ENCODE measurements around the gene TCF7L2. TPM values are rescaled to one million over a fixed set of nuclear protein-coding genes. Genes with fewer than 3 reads are reported as not detected.

The TCF7L2 gene
- total RNA-seq, 4 donors from 2014 or later = 25.1 to 38.9 (median 26.9) TPM

DNA sequence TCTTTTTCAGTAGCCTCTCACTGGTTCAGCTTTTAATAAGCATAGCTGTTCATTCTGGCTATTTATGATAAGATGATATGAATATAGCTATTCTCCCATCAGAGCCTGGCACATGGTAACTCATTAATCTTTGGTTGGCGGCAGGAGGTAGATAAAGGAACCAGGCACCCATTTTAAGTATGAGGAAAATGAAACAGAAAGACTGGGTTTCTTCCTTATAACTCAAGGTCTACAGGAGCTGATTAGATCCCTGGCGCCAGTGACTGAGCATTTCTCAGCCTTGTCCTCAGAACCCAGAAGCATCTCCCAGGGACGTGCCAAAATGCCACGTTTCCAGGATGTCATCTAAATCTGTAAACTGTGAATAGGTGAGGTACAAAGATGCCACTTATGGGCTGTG, 141.9 kb downstream of the TCF7L2 start:
- H3K4me1 ChIP-seq = peaks cover 0 to 63% (median 14%) of the 10 kb centered on the region in 4 donors

DNA sequence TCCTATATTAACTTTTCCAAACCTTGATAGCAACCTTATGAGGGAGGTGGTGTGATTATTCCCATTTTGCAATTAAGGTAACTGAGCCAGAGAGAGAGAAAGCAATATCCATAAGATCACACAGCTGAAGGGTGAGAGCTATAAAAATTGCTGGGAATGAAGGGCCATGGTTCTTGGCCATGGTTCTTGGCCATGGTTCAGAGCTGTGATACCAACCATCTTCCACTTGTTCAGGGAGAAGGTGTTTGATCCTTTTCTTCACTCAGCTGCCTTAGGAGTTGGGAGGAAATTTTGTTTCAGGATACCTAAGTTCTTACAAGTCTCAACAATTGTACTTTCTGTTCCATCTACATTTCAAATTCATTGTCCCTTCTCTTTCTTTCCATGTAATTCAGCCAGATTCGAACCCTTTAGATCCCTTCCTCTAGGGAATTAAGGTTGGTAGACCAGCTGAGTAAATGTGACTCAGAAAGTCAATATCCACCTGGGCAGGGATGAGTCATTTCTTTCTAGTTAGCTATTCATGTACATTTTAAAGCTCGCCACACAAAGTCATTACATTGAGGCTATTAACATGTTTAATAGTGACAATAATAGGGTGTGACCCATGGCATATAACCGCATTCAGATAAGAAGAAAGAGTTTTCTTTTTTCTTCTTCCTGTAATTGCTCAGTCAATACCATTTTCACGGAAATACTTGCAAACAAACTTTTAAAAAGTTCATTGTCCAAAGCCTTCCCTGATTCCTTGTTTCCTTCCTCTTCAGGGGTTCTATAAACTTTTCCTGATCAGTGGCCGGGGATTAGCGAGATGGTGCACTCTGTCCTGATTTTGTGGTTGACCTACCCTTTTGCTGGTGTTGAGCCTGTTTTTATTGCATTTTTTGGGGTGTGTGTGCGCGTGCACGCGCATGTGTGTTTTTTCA, 143.4 kb downstream of the TCF7L2 start:
- H3K9me3 ChIP-seq = no peaks in the 10 kb centered on the region
- H3K4me1 ChIP-seq = peaks cover 0 to 55% (median 9%) of the 10 kb centered on the region in 4 donors
- peaks cover 0 to 25% (median 0%) of the 10 kb centered on the region in 3 donors for H3K36me3 ChIP-seq
- no peak for DNase-seq (ENCODE audit: low spot score in 2 of 2)
- H3K4me3 ChIP-seq = no peak overlapping the region
- peak overlapping the region in 1 of 4 donors; percentile 10 for H3K27ac ChIP-seq
- WGBS, 2 donors = 75 to 83% methylated on average over 10 of the region's 10 CpGs
- no peaks in the 10 kb centered on the region for H3K27me3 ChIP-seq
- TF ChIP-seq, protein P1, sequence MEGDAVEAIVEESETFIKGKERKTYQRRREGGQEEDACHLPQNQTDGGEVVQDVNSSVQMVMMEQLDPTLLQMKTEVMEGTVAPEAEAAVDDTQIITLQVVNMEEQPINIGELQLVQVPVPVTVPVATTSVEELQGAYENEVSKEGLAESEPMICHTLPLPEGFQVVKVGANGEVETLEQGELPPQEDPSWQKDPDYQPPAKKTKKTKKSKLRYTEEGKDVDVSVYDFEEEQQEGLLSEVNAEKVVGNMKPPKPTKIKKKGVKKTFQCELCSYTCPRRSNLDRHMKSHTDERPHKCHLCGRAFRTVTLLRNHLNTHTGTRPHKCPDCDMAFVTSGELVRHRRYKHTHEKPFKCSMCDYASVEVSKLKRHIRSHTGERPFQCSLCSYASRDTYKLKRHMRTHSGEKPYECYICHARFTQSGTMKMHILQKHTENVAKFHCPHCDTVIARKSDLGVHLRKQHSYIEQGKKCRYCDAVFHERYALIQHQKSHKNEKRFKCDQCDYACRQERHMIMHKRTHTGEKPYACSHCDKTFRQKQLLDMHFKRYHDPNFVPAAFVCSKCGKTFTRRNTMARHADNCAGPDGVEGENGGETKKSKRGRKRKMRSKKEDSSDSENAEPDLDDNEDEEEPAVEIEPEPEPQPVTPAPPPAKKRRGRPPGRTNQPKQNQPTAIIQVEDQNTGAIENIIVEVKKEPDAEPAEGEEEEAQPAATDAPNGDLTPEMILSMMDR (IDR thresholded peaks at IDR 0.05) = no peak
- TF ChIP-seq POLR2A (IDR thresholded peaks at IDR 0.05) = no peak
- TF ChIP-seq EP300 (IDR thresholded peaks at IDR 0.05) = no peak

More for the DNA sequence above, 141.9 kb downstream of the TCF7L2 start:
- Histone ChIP-seq H3K27ac (no peak overlapping the region), H3K4me3 (no peak overlapping the region), H3K9me3 (no peaks in the 10 kb centered on the region), H3K36me3 (peaks cover 0 to 25% (median 0%) of the 10 kb centered on the region in 3 donors), H3K27me3 (no peaks in the 10 kb centered on the region)
- WGBS, 2 donors = 95 to 96% methylated on average over 4 of the region's 4 CpGs
- DNase-seq (ENCODE audit: low spot score in 2 of 2) = no peak
- TF ChIP-seq, protein P1 (IDR thresholded peaks at IDR 0.05) = no peak
- TF ChIP-seq POLR2A (IDR thresholded peaks at IDR 0.05) = no peak
- no peak for TF ChIP-seq EP300 (IDR thresholded peaks at IDR 0.05)

DNA sequence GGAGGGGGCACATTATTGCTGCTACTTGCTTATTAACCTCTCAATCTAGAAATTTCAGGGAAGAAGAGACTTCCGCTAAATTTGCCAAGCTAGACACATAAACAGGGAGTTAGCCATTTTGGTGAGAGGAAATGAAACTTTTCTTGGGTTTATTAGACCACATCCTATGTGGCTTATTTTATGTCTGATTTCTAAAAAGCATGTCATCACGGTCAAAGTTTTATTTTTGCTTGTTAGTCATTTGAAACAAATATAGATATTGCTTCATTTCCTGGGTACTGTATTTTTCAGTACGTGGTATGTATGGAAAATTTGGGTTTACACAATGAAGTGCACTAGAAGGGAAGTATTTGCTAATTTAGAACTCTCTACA, 144.1 kb downstream of the TCF7L2 start:
- H3K4me1 ChIP-seq = peaks cover 0 to 54% (median 11%) of the 10 kb centered on the region in 4 donors

DNA sequence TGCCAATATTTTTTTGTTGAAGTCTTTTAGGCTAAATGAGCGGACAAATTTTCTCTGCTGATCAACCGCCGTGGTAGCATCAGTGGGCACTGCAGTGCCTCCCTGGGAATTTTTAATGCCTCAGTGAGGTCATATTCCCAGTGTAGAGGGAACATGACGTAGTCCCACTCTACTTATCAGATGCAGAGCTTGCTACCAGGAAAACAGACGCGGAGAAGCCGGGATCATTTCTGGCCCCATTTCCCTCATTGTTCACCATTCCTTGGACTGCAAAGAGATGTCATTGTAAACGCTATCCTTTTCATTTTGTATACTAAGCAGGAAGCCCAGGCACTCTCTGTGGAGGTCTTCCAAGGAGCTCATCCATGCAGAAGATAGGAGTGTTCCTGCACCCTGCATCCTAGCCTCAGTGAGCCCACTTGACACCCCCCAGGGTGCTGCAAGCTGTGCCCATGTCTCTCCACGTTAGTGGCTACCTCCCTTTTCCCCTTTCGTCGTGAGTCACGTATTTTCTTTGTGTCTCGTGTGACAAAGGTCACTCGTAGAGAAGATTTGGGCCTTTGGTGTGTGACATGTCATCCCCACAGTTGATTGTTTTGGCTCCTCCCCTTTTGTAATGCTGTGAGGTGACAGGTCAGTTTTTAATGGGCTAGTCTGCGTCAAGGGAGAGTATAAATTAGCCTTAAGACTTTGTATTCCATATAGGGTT, 145.5 kb downstream of the TCF7L2 start:
- Histone ChIP-seq H3K4me3 (no peak overlapping the region), H3K27ac (peak overlapping the region in 1 of 4 donors; percentile 75), H3K27me3 (no peaks in the 10 kb centered on the region), H3K4me1 (peaks cover 0 to 67% (median 20%) of the 10 kb centered on the region in 4 donors), H3K9me3 (no peaks in the 10 kb centered on the region), H3K36me3 (peaks cover 0 to 10% (median 0%) of the 10 kb centered on the region in 3 donors)
- 74 to 82% methylated on average over 15 of the region's 15 CpGs for WGBS, 2 donors
- TF ChIP-seq, protein P1 (IDR thresholded peaks at IDR 0.05) = no peak
- TF ChIP-seq EP300 (IDR thresholded peaks at IDR 0.05) (no peak), POLR2A (IDR thresholded peaks at IDR 0.05) (no peak)
- DNase-seq (ENCODE audit: low spot score in 2 of 2) = no peak

More for the DNA sequence above, 144.1 kb downstream of the TCF7L2 start:
- Histone ChIP-seq H3K27ac (peak overlapping the region in 1 of 4 donors; percentile 10), H3K36me3 (peaks cover 0 to 25% (median 0%) of the 10 kb centered on the region in 3 donors), H3K4me3 (no peak overlapping the region), H3K27me3 (no peaks in the 10 kb centered on the region), H3K9me3 (no peaks in the 10 kb centered on the region)
- DNase-seq (ENCODE audit: low spot score in 2 of 2) = no peak
- 70 to 80% methylated on average over 3 of the region's 3 CpGs for WGBS, 2 donors
- TF ChIP-seq POLR2A (IDR thresholded peaks at IDR 0.05) (no peak), EP300 (IDR thresholded peaks at IDR 0.05) (peak in 1 of 2 donors; percentile 50)
- TF ChIP-seq, protein P1 (IDR thresholded peaks at IDR 0.05) = no peak

Data from tibial nerve (tissue), 4 donors.